ENCODE results near the gene PRG3.
A peak's percentile ranks its signal among the peaks of the same experiment; 100 is the strongest.
"Not testable (repeated sequence)": the region's sequence is repeated elsewhere in the genome, so short reads cannot be mapped to it uniquely, and the experiment has no call there.

Gene PRG3

GRCh38 chr11:57408771-57409170 lies 27.8 kb upstream of the PRG3 start:
- no peak for DNase-seq (ENCODE audit: low read depth)

DNA sequence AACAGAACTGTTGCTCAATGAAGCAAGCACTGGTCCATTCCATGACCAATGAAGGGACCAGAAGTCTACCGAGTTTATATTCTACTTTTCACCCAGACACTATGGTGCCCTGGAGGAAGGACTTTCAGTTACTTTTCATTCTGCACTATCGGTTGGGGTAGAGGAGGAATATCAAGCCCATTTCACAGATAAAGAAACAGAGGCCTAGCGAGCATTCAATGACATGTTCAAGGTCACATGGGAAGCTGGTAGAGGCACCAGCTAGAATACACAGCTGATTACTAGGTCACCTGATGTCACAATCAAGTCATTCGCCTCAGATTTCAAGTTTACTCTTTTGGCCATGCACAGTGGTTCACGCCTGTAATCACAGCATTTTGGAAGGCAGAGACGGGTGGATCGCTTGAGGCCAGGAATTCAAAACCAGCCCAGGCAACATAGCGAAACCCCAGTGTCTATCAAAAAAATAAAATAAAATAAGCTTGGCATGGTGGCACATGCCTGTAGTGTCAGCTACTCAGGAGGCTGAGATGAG lies 27.1 kb upstream of the PRG3 start:
- DNase-seq (ENCODE audit: low read depth), result no peak

- no peak for DNase-seq (ENCODE audit: low read depth)
Measured at GRCh38 chr11:57407010-57407920, 26.3 kb upstream of the PRG3 start.

GRCh38 chr11:57406337-57406904 lies 25.5 kb upstream of the PRG3 start:
- peak; percentile 50 for DNase-seq (ENCODE audit: low read depth)

GRCh38 chr11:57405271-57405860 lies 24.4 kb upstream of the PRG3 start:
- DNase-seq (ENCODE audit: low read depth), result no peak

DNA sequence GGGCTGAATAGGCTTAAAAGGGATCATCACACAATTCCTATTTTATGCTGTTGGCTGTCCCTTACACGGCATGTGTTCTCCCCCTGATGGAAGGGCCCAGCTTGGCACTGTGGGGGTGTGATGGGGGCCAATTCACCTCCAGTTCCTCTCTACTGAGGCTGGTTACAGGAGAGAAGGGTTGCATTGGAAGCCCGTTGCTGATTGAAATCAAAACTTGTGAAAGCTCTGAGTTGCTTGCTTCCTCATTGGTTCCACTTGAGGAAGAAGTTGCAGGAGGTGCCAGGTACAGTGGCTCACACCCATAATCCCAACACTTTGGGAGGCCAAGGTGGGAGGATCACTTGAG lies 22.8 kb upstream of the PRG3 start:
- DNase-seq (ENCODE audit: low read depth), result no peak

DNA sequence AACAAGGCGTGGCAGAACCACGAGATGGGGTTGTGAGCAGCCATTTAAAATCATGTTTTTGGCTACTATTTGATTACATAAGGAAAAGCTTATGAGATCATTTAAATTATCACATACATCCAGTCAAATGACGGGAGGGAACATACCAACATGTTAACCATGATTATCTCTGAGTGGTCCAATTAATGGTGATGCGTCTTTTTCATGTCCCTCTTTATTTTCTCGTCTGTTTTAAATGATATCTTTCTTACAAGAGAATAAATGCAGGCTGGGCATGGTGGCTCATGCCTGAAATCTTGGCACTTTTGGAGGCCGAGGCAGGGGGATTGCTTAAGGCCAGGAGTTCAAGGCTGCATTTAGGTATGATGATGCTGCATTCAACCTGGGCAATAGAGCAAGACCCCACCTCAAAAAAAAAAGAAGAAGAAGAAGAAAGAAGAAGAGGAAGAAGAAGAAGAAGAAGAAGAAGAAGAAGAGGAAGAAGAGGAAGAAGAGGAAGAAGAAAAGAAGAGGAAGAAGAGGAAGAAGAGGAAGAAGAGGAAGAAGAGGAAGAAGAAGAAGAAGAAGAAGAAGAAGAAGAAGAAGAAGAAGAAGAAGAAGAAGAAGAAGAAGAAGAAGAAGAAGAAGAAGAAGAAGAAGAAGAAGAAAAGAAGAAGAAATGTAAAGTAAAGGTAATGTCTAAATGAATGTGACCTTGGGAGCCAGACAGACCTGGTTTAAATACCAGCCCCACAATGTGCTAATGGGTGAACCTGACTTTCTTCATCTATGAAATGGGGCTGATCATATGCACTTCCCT lies 22.3 kb upstream of the PRG3 start:
- DNase-seq (ENCODE audit: low read depth), result not testable (repeated sequence)

- DNase-seq (ENCODE audit: low read depth), result no peak
Measured at GRCh38 chr11:57402188-57403002, 21.4 kb upstream of the PRG3 start.

GRCh38 chr11:57399972-57400578 lies 19.1 kb upstream of the PRG3 start:
- DNase-seq (ENCODE audit: low read depth), result no peak

GRCh38 chr11:57399221-57399620 lies 18.3 kb upstream of the PRG3 start:
- DNase-seq (ENCODE audit: low read depth), result no peak

- no peak for DNase-seq (ENCODE audit: low read depth)
Measured at GRCh38 chr11:57397394-57397990, 16.5 kb upstream of the PRG3 start.

- DNase-seq (ENCODE audit: low read depth), result no peak
Measured at GRCh38 chr11:57396744-57397143, 15.8 kb upstream of the PRG3 start.

DNA sequence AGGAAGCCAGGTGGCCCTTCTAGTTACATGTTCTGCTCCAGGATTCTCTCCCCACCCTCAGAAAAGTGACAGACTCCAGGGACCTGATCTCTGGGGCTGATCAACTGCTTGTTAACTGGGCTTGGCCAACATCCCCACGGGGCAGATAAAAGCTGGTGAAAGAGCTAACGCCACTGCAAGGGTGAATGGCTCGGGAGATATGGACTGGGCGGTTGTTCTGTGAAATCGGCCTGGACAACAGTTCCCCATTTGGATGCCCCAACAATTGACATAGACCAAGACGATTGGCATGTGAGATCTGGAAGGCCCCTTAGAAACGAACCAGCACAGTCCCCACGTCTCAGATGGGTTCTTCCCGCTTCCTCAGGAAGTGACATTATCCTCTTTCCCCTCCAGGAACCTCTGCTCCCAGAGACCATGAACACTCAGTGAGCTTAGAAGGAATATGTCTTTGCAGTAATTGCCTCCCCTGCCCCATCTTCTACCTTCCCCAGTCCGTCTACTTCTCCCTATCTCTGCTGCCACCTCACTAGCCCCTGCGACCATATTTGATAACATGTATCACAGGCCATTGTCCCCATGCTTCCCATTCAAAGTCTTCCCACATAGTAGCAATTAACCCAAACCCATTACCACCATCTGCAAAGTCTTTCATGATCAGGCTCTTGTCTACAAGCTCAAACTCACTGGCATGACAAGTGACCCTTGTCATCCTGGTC lies 15.1 kb upstream of the PRG3 start:
- DNase-seq (ENCODE audit: low read depth), result no peak

DNA sequence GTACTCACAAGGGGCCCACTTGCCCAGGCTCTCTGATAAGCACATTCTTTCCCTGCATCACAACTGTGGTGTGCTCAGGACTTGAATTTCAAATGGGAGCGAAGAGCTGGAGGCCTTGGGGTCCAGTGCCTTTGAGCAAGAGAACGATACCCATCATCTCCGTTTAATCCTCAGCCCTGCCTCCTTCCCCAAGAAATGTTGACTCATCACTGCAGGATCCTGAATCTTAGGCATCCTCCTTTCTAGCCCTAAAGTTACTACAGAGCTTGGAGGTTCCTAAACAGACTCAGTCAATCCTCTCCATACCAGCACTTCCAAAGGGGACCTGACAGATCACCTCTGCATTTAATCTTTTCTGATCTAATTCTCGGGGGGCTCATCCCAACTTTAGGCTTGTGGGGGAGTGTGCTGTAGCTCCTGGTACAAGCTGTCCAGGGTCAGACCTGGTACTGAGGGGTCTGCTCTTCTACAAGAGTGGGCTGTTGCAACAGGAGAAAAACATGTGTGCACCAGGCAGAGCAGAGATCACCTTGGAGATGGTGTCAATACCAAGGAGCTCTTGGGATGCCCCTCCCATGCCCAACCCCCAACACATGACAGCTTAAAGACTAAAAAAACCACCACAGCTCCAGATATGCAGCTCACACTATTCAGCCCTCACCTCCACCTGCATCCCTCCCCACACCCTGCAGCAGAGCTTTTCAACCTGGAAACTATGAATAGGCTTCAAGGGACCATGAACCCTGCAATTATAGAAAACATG lies 13.4 kb upstream of the PRG3 start:
- DNase-seq (ENCODE audit: low read depth), result no peak

GRCh38 chr11:57392763-57393105 lies 11.8 kb upstream of the PRG3 start:
- DNase-seq (ENCODE audit: low read depth), result no peak

- DNase-seq (ENCODE audit: low read depth), result no peak
Measured at GRCh38 chr11:57392066-57392762, 11.3 kb upstream of the PRG3 start.

- no peak for DNase-seq (ENCODE audit: low read depth)
Measured at GRCh38 chr11:57391539-57391938, 10.6 kb upstream of the PRG3 start.

- DNase-seq (ENCODE audit: low read depth), result no peak
Measured at GRCh38 chr11:57391111-57391510, 10.2 kb upstream of the PRG3 start.

- no peak for DNase-seq (ENCODE audit: low read depth)
Measured at GRCh38 chr11:57390535-57390934, 9.6 kb upstream of the PRG3 start, which contains the start of gene PRG2. TSS of gene PRG2 (minus strand) at chr11:57390650. CDS start at chr11:57389944, 706 bp downstream.
